HG03159 (cell line): Measurements from ENCODE around the gene TEX29.

ENCODE experiments used
- ATAC-seq: cut with Tn5 transposase; IDR thresholded peaks from one replicate; pipeline ENCODE4 v1.9.1; 2021; ENCODE audit warnings: mild to moderate bottlenecking, moderate library complexity; ENCODE audit not compliant: unreplicated experiment

TEX29 gene

GRCh38 chr13:111322001-111322915 lies 1.8 kb downstream of the TEX29 start:
- ATAC-seq: no peak

GRCh38 chr13:111322916-111323331 lies 2.5 kb downstream of the TEX29 start:
- no peak for ATAC-seq

GRCh38 chr13:111323549-111323948 lies 3.1 kb downstream of the TEX29 start:
- ATAC-seq: no peak

GRCh38 chr13:111323950-111324651 lies 3.7 kb downstream of the TEX29 start:
- ATAC-seq: no peak

GRCh38 chr13:111324736-111325135 lies 4.3 kb downstream of the TEX29 start:
- ATAC-seq: no peak

GRCh38 chr13:111325146-111325890 lies 4.9 kb downstream of the TEX29 start:
- ATAC-seq: no peak

- no peak for ATAC-seq
Observed at GRCh38 chr13:111325941-111326620, 5.6 kb downstream of the TEX29 start.

- no peak for ATAC-seq
Observed at GRCh38 chr13:111326621-111326965, 6.2 kb downstream of the TEX29 start.

- ATAC-seq: no peak
Observed at GRCh38 chr13:111326981-111327642, 6.7 kb downstream of the TEX29 start.

GRCh38 chr13:111327730-111328573 lies 7.5 kb downstream of the TEX29 start:
- no peak for ATAC-seq

GRCh38 chr13:111328574-111329410 lies 8.3 kb downstream of the TEX29 start:
- no peak for ATAC-seq

GRCh38 chr13:111329641-111330040 lies 9.2 kb downstream of the TEX29 start:
- ATAC-seq: no peak

GRCh38 chr13:111330066-111330610 lies 9.7 kb downstream of the TEX29 start:
- ATAC-seq: no peak

- ATAC-seq: no peak
Observed at GRCh38 chr13:111335298-111335697, 14.9 kb downstream of the TEX29 start.

GRCh38 chr13:111336666-111337065 lies 16.2 kb downstream of the TEX29 start:
- ATAC-seq: no peak

- ATAC-seq: no peak
Observed at GRCh38 chr13:111337206-111337605, 16.8 kb downstream of the TEX29 start.

- no peak for ATAC-seq
Observed at GRCh38 chr13:111337741-111338140, 17.3 kb downstream of the TEX29 start.

- ATAC-seq: no peak
Observed at GRCh38 chr13:111338841-111339240, 18.4 kb downstream of the TEX29 start.
